ENCODE measurements around the gene ZNF326.

Gene ZNF326

GRCh38 chr1:90023691-90024090 lies 28.8 kb downstream of the ZNF326 start:
- H3K27ac ChIP-seq = no peak overlapping the region
- DNase-seq = no peak
- no peaks in the 10 kb centered on the region for H3K9me3 ChIP-seq (ENCODE audit: severe bottlenecking)
- H3K27me3 ChIP-seq (ENCODE audit: insufficient read depth, low read depth, severe bottlenecking) = no peaks in the 10 kb centered on the region
- peaks cover 94% of the 10 kb centered on the region for H3K36me3 ChIP-seq
- TF ChIP-seq CTCF (IDR thresholded peaks at IDR 0.05; ENCODE audit: low read depth, low read length) = no peak
- H3K4me3 ChIP-seq (ENCODE audit: low read depth, low read length) = no peak overlapping the region

- DNase-seq = no peak
- Histone ChIP-seq H3K27ac (no peak overlapping the region), H3K4me3 (ENCODE audit: low read depth, low read length) (no peak overlapping the region), H3K36me3 (peaks cover 90% of the 10 kb centered on the region), H3K9me3 (ENCODE audit: severe bottlenecking) (no peaks in the 10 kb centered on the region), H3K27me3 (ENCODE audit: insufficient read depth, low read depth, severe bottlenecking) (no peaks in the 10 kb centered on the region)
- no peak for TF ChIP-seq CTCF (IDR thresholded peaks at IDR 0.05; ENCODE audit: low read depth, low read length)
Observed at GRCh38 chr1:90027281-90027680, 32.4 kb downstream of the ZNF326 start.

GRCh38 chr1:90039652-90040051 lies 44.7 kb downstream of the ZNF326 start:
- no peak overlapping the region for H3K27ac ChIP-seq
- H3K4me3 ChIP-seq (ENCODE audit: low read depth, low read length) = no peak overlapping the region
- no peak for TF ChIP-seq CTCF (IDR thresholded peaks at IDR 0.05; ENCODE audit: low read depth, low read length)
- H3K27me3 ChIP-seq (ENCODE audit: insufficient read depth, low read depth, severe bottlenecking) = no peaks in the 10 kb centered on the region
- H3K9me3 ChIP-seq (ENCODE audit: severe bottlenecking) = no peaks in the 10 kb centered on the region
- no peaks in the 10 kb centered on the region for H3K36me3 ChIP-seq
- no peak for DNase-seq

- Histone ChIP-seq H3K27ac (no peak overlapping the region), H3K27me3 (ENCODE audit: insufficient read depth, low read depth, severe bottlenecking) (no peaks in the 10 kb centered on the region), H3K4me3 (ENCODE audit: low read depth, low read length) (no peak overlapping the region), H3K9me3 (ENCODE audit: severe bottlenecking) (no peaks in the 10 kb centered on the region), H3K36me3 (no peaks in the 10 kb centered on the region)
- no peak for DNase-seq
- TF ChIP-seq CTCF (IDR thresholded peaks at IDR 0.05; ENCODE audit: low read depth, low read length) = no peak
Observed at GRCh38 chr1:90043586-90043985, 48.7 kb downstream of the ZNF326 start.

- Histone ChIP-seq H3K4me3 (ENCODE audit: low read depth, low read length) (no peak overlapping the region), H3K27ac (no peak overlapping the region), H3K27me3 (ENCODE audit: insufficient read depth, low read depth, severe bottlenecking) (no peaks in the 10 kb centered on the region), H3K36me3 (no peaks in the 10 kb centered on the region), H3K9me3 (ENCODE audit: severe bottlenecking) (no peaks in the 10 kb centered on the region)
- DNase-seq = no peak
- TF ChIP-seq CTCF (IDR thresholded peaks at IDR 0.05; ENCODE audit: low read depth, low read length) = no peak
Observed at GRCh38 chr1:90044346-90044745, 49.4 kb downstream of the ZNF326 start.

GRCh38 chr1:90045853-90046563 lies 51.1 kb downstream of the ZNF326 start:
- H3K27me3 ChIP-seq (ENCODE audit: insufficient read depth, low read depth, severe bottlenecking) = no peaks in the 10 kb centered on the region
- no peaks in the 10 kb centered on the region for H3K9me3 ChIP-seq (ENCODE audit: severe bottlenecking)
- no peak overlapping the region for H3K27ac ChIP-seq
- H3K36me3 ChIP-seq = no peaks in the 10 kb centered on the region
- DNase-seq = peak; percentile 35
- H3K4me3 ChIP-seq (ENCODE audit: low read depth, low read length) = no peak overlapping the region
- peak; percentile 62 for TF ChIP-seq CTCF (IDR thresholded peaks at IDR 0.05; ENCODE audit: low read depth, low read length)
